ENCODE data around the gene GPC5. TPM values are rescaled to one million over a fixed set of nuclear protein-coding genes. Genes with fewer than 3 reads are reported as not detected.

The GPC5 gene
- total RNA-seq, 1 experiment from 2014 or later = 0.15 TPM

DNA sequence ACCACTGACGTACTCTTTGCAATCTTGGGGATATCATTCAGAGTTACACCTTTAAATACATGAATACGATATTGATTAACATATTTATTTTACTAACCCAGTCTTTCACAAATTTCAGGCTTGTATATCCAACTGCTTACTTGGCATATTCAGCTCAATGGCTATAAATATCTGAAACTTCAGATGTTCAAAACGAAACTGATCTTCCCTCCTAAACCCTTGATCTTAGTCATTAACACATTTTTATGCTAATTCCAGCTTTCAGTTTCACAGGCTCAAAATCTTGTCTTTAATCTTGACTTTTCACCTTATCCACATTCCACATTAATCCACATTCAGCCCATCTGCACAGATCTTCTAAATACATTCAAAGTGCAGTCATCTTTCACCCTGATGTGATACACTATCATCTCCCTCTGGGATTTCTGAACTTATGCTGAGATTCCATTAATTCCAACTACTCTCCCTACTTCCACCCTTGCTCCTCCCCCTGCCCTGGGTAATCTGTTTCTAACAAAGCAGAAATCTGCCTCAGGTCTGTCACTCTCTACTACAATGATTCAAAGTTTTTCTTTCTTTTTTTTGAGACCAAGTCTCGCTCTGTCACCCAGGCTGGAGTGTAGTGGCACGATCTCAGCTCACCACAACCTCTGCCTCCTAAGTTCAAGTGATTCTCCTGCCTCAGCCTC is 387.2 kb downstream of the GPC5 start:
- Histone ChIP-seq H2BK20ac (ENCODE audit: low read depth, low read length, poor library complexity, severe bottlenecking) (no peak overlapping the region), H3K79me1 (ENCODE audit: insufficient read depth, low read depth, low read length, poor library complexity, severe bottlenecking) (no peaks in the 10 kb centered on the region), H4K8ac (replicated peaks; ENCODE audit: insufficient read length, low read depth, low read length) (no peak overlapping the region), H3K14ac (ENCODE audit: insufficient read depth, low read length) (no peak overlapping the region), H4K20me1 (ENCODE audit: control insufficient read depth, insufficient read depth, insufficient read length) (no peaks in the 10 kb centered on the region), H3K9ac (ENCODE audit: extremely low read depth, insufficient read length, low read length) (no peak overlapping the region), H3K9me3 (ENCODE audit: control insufficient read depth, low read depth, low read length) (no peaks in the 10 kb centered on the region), H3K27ac (ENCODE audit: insufficient read length, low read depth, low read length) (no peak overlapping the region), H2BK5ac (ENCODE audit: insufficient read length, low read length) (no peak overlapping the region), H3K4me1 (ENCODE audit: insufficient read depth, low read length) (no peaks in the 10 kb centered on the region), H2BK12ac (ENCODE audit: insufficient read length, low read depth, low read length) (no peak overlapping the region), H3K79me2 (ENCODE audit: insufficient read depth, low read length) (no peaks in the 10 kb centered on the region), H3K4me2 (ENCODE audit: insufficient read depth, insufficient read length, low read length) (no peak overlapping the region), H2BK15ac (ENCODE audit: low read depth, low read length) (no peak overlapping the region), H3K27me3 (ENCODE audit: insufficient read depth, low read length) (no peaks in the 10 kb centered on the region), H2BK120ac (ENCODE audit: low read depth, low read length, poor library complexity, severe bottlenecking) (no peak overlapping the region), H3K4ac (ENCODE audit: low read depth, low read length) (no peak overlapping the region), H2AFZ (ENCODE audit: low read length) (no peak overlapping the region), H3K56ac (ENCODE audit: insufficient read length, low read depth, low read length) (no peak overlapping the region), H4K5ac (ENCODE audit: insufficient read length, low read depth, low read length) (no peak overlapping the region), H3T11ph (ENCODE audit: low read length) (no peak overlapping the region), H3K23me2 (ENCODE audit: insufficient read length, low read depth, low read length, poor library complexity, severe bottlenecking) (no peaks in the 10 kb centered on the region), H3K18ac (ENCODE audit: insufficient read length, low read depth, low read length) (no peak overlapping the region), H2AK5ac (ENCODE audit: insufficient read length, low read length) (no peak overlapping the region), H3K23ac (ENCODE audit: insufficient read length, low read depth, low read length) (no peak overlapping the region), H4K91ac (ENCODE audit: insufficient read length, low read depth, low read length) (no peak overlapping the region)
- WGBS (ENCODE audit: extremely low coverage, insufficient read length, low lambda C conversion rate) = no CpG with 5 or more reads among the region's 5 CpGs
- no peak for DNase-seq
- TF ChIP-seq, protein P1, sequence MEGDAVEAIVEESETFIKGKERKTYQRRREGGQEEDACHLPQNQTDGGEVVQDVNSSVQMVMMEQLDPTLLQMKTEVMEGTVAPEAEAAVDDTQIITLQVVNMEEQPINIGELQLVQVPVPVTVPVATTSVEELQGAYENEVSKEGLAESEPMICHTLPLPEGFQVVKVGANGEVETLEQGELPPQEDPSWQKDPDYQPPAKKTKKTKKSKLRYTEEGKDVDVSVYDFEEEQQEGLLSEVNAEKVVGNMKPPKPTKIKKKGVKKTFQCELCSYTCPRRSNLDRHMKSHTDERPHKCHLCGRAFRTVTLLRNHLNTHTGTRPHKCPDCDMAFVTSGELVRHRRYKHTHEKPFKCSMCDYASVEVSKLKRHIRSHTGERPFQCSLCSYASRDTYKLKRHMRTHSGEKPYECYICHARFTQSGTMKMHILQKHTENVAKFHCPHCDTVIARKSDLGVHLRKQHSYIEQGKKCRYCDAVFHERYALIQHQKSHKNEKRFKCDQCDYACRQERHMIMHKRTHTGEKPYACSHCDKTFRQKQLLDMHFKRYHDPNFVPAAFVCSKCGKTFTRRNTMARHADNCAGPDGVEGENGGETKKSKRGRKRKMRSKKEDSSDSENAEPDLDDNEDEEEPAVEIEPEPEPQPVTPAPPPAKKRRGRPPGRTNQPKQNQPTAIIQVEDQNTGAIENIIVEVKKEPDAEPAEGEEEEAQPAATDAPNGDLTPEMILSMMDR (conservative IDR thresholded peaks at IDR 0.05) = no peak
- no peaks in the 10 kb centered on the region for H3K36me3 Mint-ChIP-seq (ENCODE audit: insufficient read depth in 1 of 3, low read depth in 3 of 3)
- H3K4me1 Mint-ChIP-seq = peaks cover 9 to 12% of the 10 kb centered on the region in 2 experiments
- no peak overlapping the region for H3K4me3 Mint-ChIP-seq
- no peaks in the 10 kb centered on the region for H3K9me3 Mint-ChIP-seq
- H3K27ac Mint-ChIP-seq = peak overlapping the region in 1 of 3 experiments; percentile 4; a peak in 1 of 7 replicates
- no peaks in the 10 kb centered on the region for H3K27me3 Mint-ChIP-seq (ENCODE audit: low read depth)

All from H9 (cell line).